Spleen (tissue), 3 donors: ENCODE results near the gene KIAA1586.

Experiments used
- POLR2A ChIP-seq, 3 donors: fragments of 450-650 bp; IDR thresholded peaks; one replicate each; pipeline ENCODE4 v1.5.1; 2017; ENCODE audit warnings: antibody characterized with exemption in 3 of 3, mild to moderate bottlenecking in 1 of 3
- POLR2AphosphoS5 ChIP-seq, 3 donors: sonication (generic); formaldehyde crosslinking; IDR thresholded peaks; one replicate each; pipeline ENCODE4 v1.5.1; 2017; ENCODE audit warnings: antibody characterized with exemption in 3 of 3

- TF ChIP-seq POLR2A (IDR thresholded peaks at IDR 0.05) (peak in 2 of 3 donors; percentile 33 to 46), POLR2AphosphoS5 (IDR thresholded peaks at IDR 0.05) (peak; percentile 91 to 95 (median 95))
Measured at GRCh38 chr6:57046332-57047256, at the start of gene KIAA1586.
